Breast epithelium (tissue), 4 donors: ENCODE measurements around the gene ATP13A2. TPM values are rescaled to one million over a fixed set of nuclear protein-coding genes. Genes with fewer than 3 reads are reported as not detected.

Source experiments
- DNase-seq, 2 donors: peaks; one replicate each; pipeline ENCODE4 v3.0.0-alpha.2; 2019; ENCODE audit warnings: low spot score in 2 of 2
- H3K27ac ChIP-seq, 2 donors: fragments of 200-600 bp; sonication (generic) in 1 of 2; one replicate each; pipeline ENCODE4 v1.5.1; 2016 to 2019; ENCODE audit warnings: mild to moderate bottlenecking in 1 of 2
- H3K27me3 ChIP-seq, 2 donors: fragments of 200-600 bp; sonication (generic) in 1 of 2; one replicate each; pipeline versions ENCODE4 v1.5.1 to v1.6.0; 2017 to 2019; ENCODE audit warnings: control low read depth in 1 of 2, mild to moderate bottlenecking in 1 of 2
- H3K36me3 ChIP-seq: fragments of 200-600 bp; one replicate; pipeline ENCODE4 v1.5.1; 2019
- H3K4me1 ChIP-seq, 2 donors: fragments of 200-600 bp; sonication (generic); one replicate each; pipeline ENCODE4 v1.5.1; 2016 to 2019; ENCODE audit warnings: control low read depth in 1 of 2
- H3K4me3 ChIP-seq, 3 donors: fragments of 200-600 bp; sonication (generic); 1 replicate in 2 of 3; 2 replicates in 1 of 3; pipeline ENCODE4 v1.5.1; 2016 to 2019; ENCODE audit warnings: mild to moderate bottlenecking in 3 of 3, moderate library complexity in 2 of 3
- H3K9me3 ChIP-seq, 2 donors: fragments of 200-600 bp; sonication (generic) in 1 of 2; one replicate each; pipeline ENCODE4 v1.5.1; 2016 to 2019; ENCODE audit warnings: control low read depth in 1 of 2
- CTCF ChIP-seq, 3 donors: fragments of 450-650 bp; IDR thresholded peaks; one replicate each; pipeline ENCODE4 v1.5.1; 2016 to 2017; ENCODE audit warnings: antibody characterized with exemption in 3 of 3, mild to moderate bottlenecking in 3 of 3, moderate library complexity in 3 of 3
- POLR2A ChIP-seq: fragments of 450-650 bp; IDR thresholded peaks from one replicate; pipeline ENCODE4 v1.6.1; 2016; ENCODE audit warnings: antibody characterized with exemption, mild to moderate bottlenecking, moderate library complexity
- POLR2AphosphoS5 ChIP-seq, 3 donors: sonication (generic); formaldehyde crosslinking; IDR thresholded peaks; one replicate each; pipeline ENCODE4 v1.6.1; 2017; ENCODE audit warnings: antibody characterized with exemption in 3 of 3
- intact Hi-C: fragments of 100-400 bp; cut with DNase I; formaldehyde crosslinking; loops from one replicate; pipeline ENCODE4 v1.15.1; 2023; ENCODE audit warnings: low total_unique reads
- total RNA-seq, 3 donors: library from RNA; depleted of rRNA; stranded (reverse); fragments of >200 nt; gene quantifications; one replicate each; pipeline ENCODE4 v1.1.0, GENCODE V29; 2016

The ATP13A2 gene
- total RNA-seq, 3 donors from 2014 or later = 17.3 to 31.5 (median 31.3) TPM

- intact Hi-C loops = no loop called here
- Histone ChIP-seq H3K4me3 (no peak overlapping the region), H3K27ac (no peak overlapping the region), H3K36me3 (no peaks in the 10 kb centered on the region), H3K4me1 (peaks cover 0 to 10% of the 10 kb centered on the region in 2 donors), H3K9me3 (no peaks in the 10 kb centered on the region), H3K27me3 (no peaks in the 10 kb centered on the region)
- no peak for DNase-seq
- no peak for TF ChIP-seq POLR2A
- no peak for TF ChIP-seq POLR2AphosphoS5 (IDR thresholded peaks at IDR 0.05)
- no peak for TF ChIP-seq CTCF (IDR thresholded peaks at IDR 0.05)
Measured at GRCh38 chr1:17031436-17031835, 19.7 kb upstream of the ATP13A2 start.

DNA sequence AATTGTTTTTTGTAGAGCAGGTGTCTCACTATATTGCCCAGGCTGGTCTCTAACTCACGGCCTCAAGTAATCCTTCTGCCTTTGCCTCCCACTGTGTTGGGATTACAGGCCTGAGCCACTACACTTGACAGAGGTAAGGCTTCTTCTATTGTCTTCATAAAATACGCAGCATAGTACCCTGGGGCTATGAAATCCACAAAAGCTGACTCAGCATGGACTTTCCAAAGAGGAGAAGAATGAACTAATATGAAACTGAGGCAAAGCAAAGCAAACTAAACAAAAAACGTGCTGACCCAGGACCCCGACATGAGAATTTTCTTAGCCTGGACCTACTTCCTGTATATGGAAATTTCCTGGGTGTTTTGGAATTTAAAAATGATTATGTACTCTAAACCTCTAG, 18.5 kb upstream of the ATP13A2 start:
- no peak for DNase-seq
- Histone ChIP-seq H3K9me3 (no peaks in the 10 kb centered on the region), H3K4me1 (peaks cover 0 to 10% of the 10 kb centered on the region in 2 donors), H3K4me3 (no peak overlapping the region), H3K36me3 (no peaks in the 10 kb centered on the region), H3K27me3 (no peaks in the 10 kb centered on the region), H3K27ac (no peak overlapping the region)
- TF ChIP-seq POLR2A (no peak), CTCF (IDR thresholded peaks at IDR 0.05) (no peak), POLR2AphosphoS5 (IDR thresholded peaks at IDR 0.05) (no peak)
- intact Hi-C loops = no loop called here

GRCh38 chr1:17028662-17029188, 17.0 kb upstream of the ATP13A2 start:
- TF ChIP-seq CTCF (IDR thresholded peaks at IDR 0.05) = no peak
- TF ChIP-seq POLR2A = no peak
- TF ChIP-seq POLR2AphosphoS5 (IDR thresholded peaks at IDR 0.05) = peak in 2 of 3 donors; percentile 14 to 21
- peak overlapping the region; percentile 68 to 76 for H3K27ac ChIP-seq
- no peaks in the 10 kb centered on the region for H3K9me3 ChIP-seq
- H3K4me1 ChIP-seq = peaks cover 0 to 10% of the 10 kb centered on the region in 2 donors
- no peak overlapping the region for H3K4me3 ChIP-seq
- H3K36me3 ChIP-seq = no peaks in the 10 kb centered on the region
- no peaks in the 10 kb centered on the region for H3K27me3 ChIP-seq
- DNase-seq = peak in 1 of 2 donors; percentile 56
- intact Hi-C loops = no loop called here

DNA sequence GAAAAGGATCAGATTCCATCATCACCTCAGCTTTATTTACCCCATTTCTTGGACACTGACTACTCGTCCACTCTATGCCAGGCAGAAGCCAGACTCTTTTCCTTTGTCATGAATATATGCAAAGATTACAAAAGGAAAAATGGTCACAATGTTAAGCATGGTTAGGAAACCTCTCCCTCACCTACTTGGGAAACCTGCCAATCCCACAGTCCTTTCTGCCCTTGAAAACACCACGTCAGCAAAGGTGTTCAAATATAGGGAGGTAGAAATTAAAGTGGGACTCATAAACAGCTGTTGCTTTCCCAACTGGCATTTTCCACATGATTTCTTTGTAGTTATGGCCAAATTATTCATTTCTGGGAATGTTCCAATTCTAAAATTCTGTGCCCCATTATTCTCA, 16.2 kb upstream of the ATP13A2 start:
- Histone ChIP-seq H3K9me3 (no peaks in the 10 kb centered on the region), H3K27ac (peak overlapping the region; percentile 68 to 76), H3K4me1 (peaks cover 0 to 10% of the 10 kb centered on the region in 2 donors), H3K36me3 (no peaks in the 10 kb centered on the region), H3K27me3 (no peaks in the 10 kb centered on the region), H3K4me3 (no peak overlapping the region)
- TF ChIP-seq CTCF (IDR thresholded peaks at IDR 0.05) = no peak
- no peak for TF ChIP-seq POLR2A
- no peak for TF ChIP-seq POLR2AphosphoS5 (IDR thresholded peaks at IDR 0.05)
- intact Hi-C loops = no loop called here
- DNase-seq = peak in 1 of 2 donors; percentile 71

- peaks cover 0 to 10% of the 10 kb centered on the region in 2 donors for H3K4me1 ChIP-seq
- TF ChIP-seq CTCF (IDR thresholded peaks at IDR 0.05) = no peak
- no peaks in the 10 kb centered on the region for H3K36me3 ChIP-seq
- H3K27me3 ChIP-seq = no peaks in the 10 kb centered on the region
- intact Hi-C loops = no loop called here
- peak in 1 of 2 donors; percentile 39 for DNase-seq
- H3K9me3 ChIP-seq = no peaks in the 10 kb centered on the region
- H3K27ac ChIP-seq = peak overlapping the region; percentile 68 to 76
- H3K4me3 ChIP-seq = no peak overlapping the region
Measured at GRCh38 chr1:17027403-17027802, 15.7 kb upstream of the ATP13A2 start.
